NCI-H2107 (cell line): ENCODE measurements around the gene TMEM41B.
"Not testable (repeated sequence)": the region's sequence is repeated elsewhere in the genome, so short reads cannot be mapped to it uniquely, and the experiment has no call there.

Source experiments
- DNase-seq: peaks from one replicate; lab custom pipeline; 2025; lab: John Stamatoyannopoulos, UW

The TMEM41B gene, protein sequence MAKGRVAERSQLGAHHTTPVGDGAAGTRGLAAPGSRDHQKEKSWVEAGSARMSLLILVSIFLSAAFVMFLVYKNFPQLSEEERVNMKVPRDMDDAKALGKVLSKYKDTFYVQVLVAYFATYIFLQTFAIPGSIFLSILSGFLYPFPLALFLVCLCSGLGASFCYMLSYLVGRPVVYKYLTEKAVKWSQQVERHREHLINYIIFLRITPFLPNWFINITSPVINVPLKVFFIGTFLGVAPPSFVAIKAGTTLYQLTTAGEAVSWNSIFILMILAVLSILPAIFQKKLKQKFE

DNA sequence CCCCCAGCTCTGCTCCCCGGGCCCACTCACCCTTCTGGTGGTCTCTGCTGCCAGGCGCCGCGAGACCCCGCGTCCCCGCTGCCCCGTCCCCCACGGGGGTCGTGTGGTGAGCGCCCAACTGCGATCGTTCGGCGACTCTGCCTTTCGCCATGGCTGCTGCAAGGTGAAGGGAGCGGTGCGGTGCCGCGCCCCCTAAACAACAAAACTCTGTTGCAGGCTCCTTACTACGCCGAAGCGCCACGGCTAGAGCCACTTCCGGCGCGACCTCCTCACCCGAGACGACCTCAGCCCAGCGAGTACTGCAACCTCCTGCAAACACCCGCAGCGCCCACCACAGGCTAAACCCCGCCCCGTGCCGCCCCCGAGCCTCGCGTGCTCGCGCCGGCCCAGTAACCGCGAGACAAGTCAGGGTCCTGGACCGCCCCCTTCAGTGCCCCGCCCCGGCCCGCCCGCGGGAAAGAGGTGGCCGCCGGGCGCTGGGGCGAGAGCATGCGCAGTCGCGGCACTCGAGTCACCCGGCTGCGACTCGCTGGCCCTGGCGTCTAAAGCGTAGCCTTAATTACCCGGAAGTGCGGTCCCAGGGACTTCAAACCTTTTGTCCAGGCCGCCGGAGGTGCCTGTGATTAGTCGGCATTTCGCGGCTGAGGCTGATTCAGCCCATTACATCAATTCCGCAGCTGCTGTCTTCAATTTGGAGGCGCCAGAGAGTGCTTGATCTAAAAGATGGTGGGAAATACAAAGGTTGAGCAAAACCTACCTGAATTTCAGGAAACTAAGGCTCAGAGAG, at the start of gene TMEM41B:
Gene TMEM41B (minus strand): TSS at position 303 of the 787 bp plus-strand sequence. CDS start 152 bp downstream, at position 151.
- peak; percentile 95 for DNase-seq

DNA sequence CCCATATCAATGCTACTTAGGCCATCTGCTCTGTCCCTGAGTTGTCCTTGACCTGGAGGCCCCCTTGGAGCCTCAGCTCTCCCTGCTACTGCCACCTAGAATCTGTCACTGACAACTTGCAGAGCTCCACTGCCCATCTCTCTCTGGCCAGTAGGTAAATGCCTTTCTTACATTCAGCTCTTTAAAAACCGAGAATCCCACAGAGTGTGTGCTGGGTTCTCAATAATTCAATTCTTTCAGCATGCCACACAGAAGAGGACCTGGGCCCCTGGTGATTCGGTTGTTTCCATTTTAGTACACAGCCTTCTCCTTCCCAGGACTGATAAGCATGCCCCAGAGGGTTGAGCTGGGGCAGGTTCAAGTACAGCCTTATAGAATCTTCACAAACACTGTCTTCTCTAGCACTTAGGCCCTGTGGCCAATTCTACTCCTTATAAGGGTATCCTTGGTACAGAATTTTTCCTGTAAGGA, 48.0 kb upstream of the TMEM41B start:
- DNase-seq = no peak

DNA sequence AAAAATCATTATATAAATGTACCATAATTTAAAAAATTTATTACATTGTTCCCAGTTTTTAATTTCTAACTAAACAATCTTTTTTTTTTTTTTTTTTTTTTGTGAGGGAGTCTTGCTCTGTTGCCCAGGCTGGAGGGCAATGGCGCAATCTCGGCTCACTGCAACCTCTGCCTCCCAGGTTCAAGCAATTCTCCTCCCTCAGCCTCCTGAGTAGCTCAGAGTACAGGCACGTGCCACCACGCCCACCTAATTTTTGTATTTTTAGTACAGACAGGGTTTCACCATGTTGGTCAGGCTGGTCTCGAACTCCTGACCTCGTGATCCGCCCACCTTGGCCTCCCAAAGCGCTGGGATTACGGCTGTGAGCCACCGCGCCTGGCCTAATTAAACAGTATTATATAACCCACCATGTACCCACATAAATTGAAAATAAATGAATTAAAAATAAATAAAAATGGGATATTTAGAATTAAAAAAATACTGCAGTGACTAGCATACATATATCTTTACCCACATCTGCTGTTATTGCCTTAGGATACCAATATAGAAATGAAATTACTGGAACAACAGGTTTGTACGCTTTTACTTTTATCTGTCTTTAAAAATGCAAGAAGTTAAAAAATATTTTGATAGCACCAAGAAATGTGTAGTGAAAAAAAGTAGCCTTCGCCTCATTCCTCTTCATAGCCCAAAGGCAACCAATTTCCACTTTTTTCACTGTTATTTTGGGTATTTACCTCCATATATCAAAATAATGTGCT, 46.6 kb upstream of the TMEM41B start:
- DNase-seq = not testable (repeated sequence)

DNA sequence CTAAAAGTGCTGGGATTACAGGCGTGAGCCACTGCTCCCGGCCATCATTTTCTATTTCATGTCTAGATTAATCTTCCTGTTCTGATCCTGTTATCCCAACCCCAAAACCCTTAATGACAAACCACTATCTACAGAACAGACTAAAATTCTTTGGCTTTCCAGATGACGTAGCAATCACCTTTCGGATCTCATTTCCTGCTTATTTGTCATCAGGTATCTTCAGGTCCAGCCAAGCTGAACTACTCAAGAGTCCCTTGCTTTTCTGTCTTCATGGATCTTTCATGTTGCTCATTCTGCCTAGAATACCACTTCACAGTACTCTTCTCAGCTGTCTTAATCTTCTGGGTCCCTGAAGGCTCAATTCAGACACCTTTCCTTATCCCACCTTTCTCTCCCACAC, 42.6 kb upstream of the TMEM41B start:
- DNase-seq = no peak

DNA sequence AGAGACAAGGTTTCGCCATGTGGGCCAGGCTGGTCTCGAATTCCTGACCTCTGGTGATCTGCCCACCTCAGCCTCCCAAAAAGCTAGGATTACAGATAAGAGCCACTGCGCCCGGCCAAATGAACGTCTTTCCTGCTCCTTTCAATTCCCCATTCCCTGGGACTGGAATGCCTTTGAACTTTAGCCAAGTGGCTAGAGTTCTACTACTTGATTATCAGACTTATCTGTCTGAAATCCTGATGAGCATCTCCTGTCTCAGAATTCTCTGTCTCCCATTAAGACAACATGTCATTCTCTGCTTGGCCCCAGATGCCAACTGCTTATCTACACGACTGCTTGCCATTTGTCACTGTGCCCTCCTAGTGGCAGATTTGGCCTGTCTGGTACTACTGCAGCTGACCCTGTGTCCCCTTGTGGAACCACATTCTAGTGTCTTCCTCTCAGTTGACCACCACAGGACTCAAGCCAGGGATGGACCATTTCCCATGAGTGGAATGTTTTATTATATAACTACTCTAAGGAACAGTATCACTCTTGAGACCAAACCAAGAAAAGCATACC, 37.0 kb upstream of the TMEM41B start:
- DNase-seq = no peak

DNA sequence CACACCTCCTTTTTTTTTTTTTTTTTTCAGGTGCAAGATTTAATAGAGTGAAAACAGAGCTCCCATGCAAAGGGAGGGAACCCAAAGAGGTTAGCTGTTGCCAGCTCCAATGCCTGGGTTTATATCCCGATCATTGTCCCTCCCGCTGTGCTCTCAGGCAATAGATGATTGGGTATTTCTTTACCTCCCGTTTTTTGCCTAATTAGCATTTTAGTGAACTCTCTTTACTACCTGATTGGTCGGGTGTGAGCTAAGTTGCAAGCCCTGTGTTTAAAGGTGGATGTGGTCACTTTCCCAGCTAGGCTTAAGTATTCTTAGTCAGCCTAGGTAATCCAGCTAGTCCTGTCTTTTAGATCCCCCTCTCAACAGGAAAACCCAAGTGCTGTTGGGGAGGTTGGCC, 33.4 kb upstream of the TMEM41B start:
- not testable (repeated sequence) for DNase-seq

DNA sequence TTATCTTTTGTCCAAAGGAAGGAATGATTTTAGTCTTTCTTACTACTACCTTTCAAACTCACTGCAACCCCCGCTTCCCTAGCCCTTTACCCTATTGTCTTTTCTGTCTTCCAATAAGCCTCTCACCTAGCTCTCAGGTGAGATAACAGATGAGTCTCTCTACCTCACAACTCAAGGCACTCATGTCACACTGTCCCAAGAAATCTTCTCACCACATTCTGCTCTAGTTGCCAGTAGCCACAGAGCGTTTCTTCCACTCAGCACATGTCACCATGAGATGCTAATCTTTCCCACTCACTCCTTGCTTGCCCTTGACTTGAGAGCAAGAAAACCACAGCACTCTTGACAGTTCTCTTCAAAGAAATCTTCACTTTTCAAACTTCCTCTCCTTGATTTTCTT, 32.7 kb upstream of the TMEM41B start:
- DNase-seq = no peak

DNA sequence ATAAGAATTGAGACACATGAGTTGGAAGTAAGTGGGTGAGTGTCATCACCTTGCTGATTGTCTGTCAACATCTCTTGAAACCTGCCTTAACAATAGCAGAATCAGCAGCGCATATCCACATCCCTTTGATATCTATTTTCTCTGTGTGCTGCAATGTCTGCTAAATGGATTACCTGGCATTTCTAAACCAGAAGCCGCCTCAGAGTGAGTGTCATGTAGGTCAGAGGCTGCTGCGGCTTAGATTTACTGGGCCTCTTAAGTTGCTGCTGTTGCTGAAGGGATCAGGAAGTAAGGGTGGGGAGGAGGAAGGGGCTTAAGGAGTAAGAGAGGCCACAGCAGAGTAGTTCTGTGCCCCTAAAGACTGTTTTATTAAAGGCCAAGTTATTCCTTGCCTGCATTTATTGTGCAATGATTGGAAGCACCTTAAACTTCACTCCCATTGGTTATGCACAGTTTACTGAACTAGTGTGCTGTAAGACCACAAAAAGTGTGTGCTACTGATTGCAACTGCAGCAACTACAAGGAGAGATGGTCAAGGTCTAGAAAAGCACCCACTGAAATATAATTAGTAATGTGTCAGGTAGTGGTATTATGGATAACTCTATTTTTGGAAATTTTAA, 29.8 kb upstream of the TMEM41B start:
- DNase-seq = no peak

DNA sequence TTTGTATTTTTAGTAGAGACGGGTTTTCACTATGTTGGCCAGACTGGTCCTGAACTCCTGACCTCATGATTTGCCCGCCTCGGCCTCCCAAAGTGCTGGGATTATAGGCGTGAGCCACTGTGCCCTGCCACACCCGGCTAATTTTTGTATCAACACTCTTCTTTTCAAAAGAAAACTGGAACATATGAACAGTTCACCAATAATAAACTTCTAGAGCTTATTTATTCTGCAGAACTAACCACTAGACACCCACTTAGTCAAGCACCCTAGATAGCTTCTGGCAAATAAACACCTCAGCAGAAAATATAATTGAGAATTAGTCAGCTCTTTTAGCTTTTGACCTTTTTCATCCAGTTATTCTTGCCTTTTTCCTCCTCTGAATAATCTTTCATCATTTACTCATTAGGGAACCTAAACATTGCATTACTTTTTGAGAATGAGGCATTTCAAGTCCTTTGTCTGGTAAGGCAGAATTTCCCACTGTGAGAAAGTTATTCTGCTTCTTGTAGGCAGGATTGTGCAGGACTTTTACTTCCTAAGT, 27.3 kb upstream of the TMEM41B start:
- DNase-seq = no peak

DNA sequence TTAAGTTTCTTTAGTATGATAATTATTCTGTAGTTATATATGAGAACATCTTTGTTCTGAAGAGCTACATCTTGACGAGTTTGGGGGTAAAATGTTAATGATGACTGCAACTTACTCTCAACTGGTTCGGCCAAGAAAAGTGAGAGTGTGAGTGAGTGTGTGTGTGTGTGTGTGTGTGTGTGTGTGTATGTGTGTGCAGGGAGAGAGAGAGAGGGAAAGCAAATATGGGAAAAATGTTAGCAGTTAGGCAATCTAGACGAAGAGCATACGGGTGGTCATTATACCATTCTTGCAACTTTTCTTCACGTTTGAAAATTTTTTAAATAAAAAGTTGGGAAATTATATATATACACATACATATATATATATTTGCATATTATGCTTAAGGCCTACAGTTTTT, 18.3 kb upstream of the TMEM41B start:
- no peak for DNase-seq

DNA sequence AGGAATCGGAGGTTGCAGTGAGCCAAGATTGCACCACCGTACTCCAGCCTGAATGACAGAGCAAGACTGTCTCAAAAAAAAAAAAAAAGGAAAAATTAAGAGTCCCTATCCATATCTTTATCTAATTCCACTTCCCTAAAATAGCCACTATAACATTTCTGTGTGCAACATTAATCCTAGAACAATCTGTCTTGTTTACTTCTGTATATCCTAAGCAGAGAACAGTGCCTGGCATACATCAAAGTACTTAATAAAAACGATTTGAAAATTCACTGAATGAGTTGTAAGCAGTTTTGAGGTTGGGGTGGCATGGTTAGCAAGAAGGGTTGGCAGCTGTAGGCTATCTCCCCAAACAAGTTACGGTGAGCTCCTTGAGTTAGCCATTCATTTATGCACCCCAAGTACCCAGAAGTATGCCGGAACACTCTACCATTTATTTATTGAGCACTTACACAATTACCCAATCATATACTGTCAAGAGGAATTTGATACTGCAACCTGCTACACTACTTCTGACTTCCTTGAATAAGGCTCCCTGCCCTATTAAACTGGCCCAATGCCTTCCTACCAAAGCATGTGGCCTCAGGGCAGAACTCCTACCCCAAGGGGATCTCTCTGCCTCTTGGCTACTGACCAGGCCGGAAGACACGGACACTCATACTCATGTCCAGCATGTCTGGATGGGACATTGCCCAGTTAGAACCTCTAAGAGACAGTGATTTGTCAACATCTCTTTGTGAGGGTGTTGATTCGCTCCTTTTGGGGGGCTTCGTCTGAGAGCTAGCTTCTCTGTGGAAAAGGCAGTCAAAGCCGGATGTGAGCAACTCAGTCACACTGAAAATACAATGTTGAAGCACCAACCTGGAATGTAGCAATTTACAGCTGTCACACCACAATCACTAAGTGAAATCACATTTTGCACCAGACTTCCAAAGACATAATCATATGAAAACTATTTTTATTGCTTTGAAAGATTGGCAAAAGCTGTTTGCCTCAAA, 16.3 kb upstream of the TMEM41B start:
- DNase-seq = no peak

DNA sequence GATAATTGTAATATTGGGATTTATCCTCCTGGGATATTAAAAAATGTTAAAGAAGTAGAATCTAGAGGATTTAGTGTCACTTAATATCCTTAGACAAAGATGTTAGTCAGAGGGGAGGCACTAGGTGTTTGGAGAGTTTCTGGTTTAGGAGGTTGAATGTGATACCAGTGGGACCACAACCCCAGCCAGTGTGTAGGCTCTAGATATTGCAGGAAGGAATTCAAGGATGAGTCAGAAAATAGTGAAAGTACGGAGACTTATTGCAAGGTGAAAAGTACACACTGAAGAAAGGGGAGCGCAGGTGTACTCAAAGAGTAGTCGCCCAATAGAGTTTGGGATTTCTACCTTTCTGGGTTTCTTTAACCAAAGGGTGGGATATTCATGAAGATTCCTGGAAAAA, 5.7 kb upstream of the TMEM41B start:
- DNase-seq = no peak

DNA sequence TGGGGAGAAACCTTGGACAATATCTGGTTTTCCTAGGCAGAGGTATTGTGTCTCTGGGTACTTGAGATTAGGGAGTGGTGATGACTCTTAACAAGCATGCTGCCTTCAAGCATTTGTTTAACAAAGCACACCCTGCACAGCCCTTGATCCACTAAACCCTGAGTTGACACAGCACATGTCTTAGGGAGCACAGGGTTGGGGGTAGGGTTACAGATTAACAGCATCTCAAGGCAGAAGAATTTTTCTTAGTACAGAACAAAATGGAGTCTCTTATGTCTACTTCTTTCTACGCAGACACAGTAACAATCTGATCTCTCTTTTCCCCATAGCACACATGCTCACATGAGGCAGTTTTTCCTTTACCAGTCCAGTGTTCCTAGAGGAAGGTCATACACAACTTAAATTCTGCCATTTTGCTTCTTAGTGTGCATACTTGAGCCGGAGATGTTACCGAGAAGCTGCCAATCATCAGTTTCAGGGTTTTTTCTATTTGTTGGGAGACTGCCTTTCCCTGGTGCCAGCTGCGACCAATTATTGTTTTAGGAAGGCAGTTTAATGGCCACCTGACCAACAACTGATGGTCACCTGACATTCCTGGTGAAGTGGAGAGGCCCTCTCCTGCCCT, 5.1 kb upstream of the TMEM41B start:
- DNase-seq = not testable (repeated sequence)

DNA sequence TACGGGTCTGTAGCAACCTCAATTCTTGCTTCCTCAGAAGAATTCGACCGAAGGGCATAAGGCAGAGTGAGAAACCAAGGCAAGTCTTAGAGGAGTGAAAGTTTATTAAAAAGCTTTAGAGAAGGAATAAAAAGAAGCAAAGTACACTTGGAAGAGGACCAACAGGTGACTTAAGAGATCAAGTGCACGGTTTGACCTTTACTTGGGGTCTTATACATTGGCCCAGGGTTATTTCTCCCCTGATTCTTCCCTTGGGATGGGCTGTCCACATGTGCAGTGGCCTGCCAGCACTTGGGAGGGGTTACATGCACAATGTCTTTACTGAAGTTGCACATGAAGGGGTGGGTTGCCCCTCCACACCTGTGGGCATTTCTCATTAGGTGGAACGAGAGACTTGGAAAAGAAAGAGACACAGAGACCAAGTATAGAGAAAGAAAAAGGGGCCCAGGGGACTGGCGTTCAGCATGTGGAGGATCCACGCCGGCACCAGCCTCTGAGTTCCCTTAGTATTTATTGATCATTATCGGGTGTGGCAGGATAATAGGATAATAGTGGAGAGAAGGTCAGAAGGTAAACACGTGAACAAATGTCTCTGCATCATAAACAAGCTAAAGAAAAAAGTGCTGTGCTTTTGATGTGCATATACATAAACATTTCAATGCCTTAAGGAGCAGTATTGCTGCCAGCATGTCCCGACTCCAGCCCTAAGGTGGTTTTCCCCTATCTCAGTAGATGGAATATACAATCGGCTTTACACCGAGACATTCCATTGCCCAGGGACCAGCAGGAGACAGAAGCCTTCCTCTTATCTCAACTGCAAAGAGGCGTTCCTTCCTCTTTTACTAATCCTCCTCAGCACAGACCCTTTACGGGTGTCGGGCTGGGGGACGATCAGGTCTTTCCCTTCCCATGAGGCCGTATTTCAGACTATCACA, 4.3 kb upstream of the TMEM41B start:
- DNase-seq = not testable (repeated sequence)

DNA sequence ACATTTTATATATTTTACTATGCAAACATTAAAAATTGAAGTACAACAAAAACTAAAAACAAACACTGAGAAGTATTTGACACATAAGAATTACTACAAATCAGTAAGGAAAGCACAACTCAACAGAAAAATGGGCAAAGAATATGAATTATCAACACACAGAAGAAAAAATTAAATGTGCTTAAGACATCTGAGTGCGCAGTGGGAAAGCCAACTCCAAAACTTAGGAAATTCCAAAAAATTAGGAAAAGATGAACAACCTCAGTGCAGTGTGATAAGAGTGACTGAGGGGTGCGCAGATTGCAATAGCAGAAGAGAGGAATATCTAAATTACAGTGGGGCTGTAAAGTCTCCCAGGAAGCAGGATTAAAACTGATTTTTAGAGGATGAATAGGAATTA, 1.9 kb upstream of the TMEM41B start:
- no peak for DNase-seq

DNA sequence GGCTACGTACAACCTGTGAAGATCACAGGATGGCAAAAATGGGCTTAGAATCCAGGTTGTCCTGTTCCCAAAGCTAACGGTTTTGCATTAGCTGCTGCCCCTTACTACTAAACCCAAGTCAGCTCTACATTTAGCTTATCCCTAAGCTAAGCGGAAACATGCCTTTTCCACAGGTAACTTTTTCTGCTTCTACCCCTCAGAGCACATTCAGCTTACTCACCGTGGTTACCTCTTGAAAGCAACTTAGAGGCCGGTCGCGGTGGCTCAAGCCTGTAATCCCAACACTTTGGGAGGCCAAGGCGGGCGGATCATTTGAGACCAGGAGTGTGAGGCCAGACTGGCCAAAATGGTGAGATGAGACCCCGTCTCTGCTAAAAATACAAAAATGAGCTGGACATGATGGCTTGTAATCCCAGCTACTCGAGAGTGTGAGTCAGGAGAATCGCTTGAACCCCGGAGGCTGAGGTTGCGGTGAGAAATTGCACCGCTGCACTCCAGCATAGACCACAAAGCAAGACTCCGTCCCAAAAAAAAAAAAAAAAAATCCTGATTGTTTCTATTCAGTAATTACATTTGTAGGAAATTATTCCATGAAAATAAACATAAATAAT, 790 bp upstream of the TMEM41B start:
- no peak for DNase-seq

DNA sequence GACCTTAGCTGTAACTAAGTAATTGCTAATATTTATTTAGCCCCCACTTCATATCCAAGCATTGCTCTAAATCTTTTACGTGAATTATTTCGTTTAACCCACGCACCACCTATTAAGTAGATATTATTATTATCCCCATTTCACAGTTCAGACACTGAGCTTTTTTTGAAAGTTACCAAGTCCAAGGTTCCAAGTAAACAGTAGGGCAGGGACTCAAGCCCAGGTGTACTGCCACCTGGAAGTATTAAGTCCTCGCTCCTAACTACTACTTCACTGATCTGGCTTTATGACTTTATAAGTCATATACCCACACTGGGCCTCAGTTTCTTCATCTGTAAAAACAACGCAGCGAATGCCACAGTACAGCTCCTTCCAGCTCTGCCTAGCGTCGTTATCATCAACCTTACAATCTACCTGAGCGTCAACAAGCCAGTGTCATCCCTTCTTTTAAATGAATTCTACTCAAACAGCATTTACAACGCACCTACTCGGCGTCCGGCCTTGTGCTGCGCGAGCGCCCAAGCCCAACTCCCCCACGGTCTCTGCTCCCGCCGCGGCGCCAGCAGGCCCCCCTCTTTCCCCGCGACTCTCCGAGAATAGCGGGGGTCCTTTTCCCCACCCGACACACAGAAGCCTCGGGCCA, 624 bp downstream of the TMEM41B start:
- DNase-seq = no peak
